Measurements from ENCODE around the gene GBA3. TPM values are rescaled to one million over a fixed set of nuclear protein-coding genes. Genes with fewer than 3 reads are reported as not detected.

Gene GBA3
- total RNA-seq, 1 donor from 2014 or later = 0.63 TPM

DNA sequence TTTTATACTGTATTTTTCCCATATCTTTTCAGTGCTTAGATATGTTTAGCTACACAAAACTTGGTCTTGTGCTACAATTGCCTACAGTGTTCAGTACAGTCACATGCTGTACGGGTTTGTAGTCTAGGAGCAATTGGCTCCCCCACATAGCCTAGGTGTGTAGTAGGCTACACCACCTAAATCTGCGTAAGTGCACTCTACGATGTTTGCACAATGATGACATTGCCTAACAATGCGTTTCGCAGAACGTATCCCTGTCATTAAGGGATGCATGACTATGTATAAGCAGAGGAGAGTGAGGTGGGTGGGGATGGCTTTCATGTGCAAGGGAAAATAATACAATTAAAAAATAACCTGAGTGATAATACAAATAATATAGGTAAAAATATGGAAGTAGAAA is 131.4 kb downstream of the GBA3 start:
- no peak for DNase-seq (ENCODE audit: low read depth)
- H3K4me3 ChIP-seq (ENCODE audit: low read depth, low read length) = no peak overlapping the region
- TF ChIP-seq, protein P1, sequence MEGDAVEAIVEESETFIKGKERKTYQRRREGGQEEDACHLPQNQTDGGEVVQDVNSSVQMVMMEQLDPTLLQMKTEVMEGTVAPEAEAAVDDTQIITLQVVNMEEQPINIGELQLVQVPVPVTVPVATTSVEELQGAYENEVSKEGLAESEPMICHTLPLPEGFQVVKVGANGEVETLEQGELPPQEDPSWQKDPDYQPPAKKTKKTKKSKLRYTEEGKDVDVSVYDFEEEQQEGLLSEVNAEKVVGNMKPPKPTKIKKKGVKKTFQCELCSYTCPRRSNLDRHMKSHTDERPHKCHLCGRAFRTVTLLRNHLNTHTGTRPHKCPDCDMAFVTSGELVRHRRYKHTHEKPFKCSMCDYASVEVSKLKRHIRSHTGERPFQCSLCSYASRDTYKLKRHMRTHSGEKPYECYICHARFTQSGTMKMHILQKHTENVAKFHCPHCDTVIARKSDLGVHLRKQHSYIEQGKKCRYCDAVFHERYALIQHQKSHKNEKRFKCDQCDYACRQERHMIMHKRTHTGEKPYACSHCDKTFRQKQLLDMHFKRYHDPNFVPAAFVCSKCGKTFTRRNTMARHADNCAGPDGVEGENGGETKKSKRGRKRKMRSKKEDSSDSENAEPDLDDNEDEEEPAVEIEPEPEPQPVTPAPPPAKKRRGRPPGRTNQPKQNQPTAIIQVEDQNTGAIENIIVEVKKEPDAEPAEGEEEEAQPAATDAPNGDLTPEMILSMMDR (conservative IDR thresholded peaks at IDR 0.05; ENCODE audit: low read depth, low read length) = no peak

DNA sequence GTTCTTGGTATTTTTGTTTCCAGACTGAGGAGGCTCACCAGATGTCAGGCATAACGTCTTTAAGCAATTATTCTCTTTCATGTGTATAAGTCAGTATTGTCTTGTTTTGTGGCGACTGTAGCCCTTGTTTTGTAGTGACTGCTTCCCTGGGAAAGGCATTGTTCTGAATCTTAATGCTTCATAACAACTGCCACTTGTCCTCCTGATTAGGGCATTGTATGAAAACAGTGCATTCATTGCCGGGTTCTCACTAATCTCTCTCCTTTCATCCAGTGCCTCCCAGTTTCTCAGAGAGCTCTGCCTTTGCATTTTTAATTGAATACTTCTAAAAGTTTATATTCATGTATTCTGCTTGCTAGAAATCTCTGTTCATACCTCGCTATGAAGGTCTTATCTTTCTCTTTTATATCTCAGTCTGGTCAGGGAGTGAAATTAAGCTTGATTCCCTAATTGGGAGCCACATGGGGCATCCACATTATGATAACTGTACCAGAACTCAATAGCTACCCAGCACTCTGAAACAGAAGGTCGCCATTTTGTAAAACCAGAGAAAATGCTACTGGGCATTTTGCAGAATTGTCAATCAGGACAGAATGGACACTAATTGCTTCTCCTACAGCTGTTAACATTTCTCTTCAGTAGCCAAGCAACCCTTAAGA is 149.8 kb downstream of the GBA3 start:
- H3K4me3 ChIP-seq (ENCODE audit: low read depth, low read length) = no peak overlapping the region
- TF ChIP-seq, protein P1 (conservative IDR thresholded peaks at IDR 0.05; ENCODE audit: low read depth, low read length) = no peak
- DNase-seq (ENCODE audit: low read depth) = no peak

- H3K4me3 ChIP-seq (ENCODE audit: low read depth, low read length) = no peak overlapping the region
- DNase-seq (ENCODE audit: low read depth) = no peak
- TF ChIP-seq, protein P1 (conservative IDR thresholded peaks at IDR 0.05; ENCODE audit: low read depth, low read length) = no peak
Observed at GRCh38 chr4:22848332-22848731, 155.6 kb downstream of the GBA3 start.

DNA sequence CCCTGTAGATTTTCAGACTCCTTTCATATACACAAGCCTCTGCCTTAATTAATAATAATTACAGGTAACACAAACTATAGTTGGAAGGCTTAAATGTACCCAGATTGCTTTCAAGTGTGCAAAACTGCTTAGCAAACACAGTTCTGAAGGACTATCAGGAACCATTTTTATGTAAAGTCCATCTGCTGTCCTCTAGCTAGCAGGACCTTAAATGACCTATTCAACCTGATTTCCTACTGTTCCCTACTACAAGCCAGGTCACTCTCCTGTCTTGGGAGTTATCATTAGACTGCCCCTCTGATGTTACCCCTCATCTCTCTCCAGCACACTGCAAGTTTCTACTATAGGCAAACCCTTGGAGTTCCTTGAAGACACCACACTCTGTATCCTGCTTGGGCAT is 157.3 kb downstream of the GBA3 start:
- TF ChIP-seq, protein P1 (conservative IDR thresholded peaks at IDR 0.05; ENCODE audit: low read depth, low read length) = no peak
- no peak for DNase-seq (ENCODE audit: low read depth)
- H3K4me3 ChIP-seq (ENCODE audit: low read depth, low read length) = no peak overlapping the region

- H3K4me3 ChIP-seq (ENCODE audit: low read depth, low read length) = no peak overlapping the region
- TF ChIP-seq, protein P1 (conservative IDR thresholded peaks at IDR 0.05; ENCODE audit: low read depth, low read length) = no peak
- no peak for DNase-seq (ENCODE audit: low read depth)
Observed at GRCh38 chr4:22850630-22851029, 157.9 kb downstream of the GBA3 start.

GRCh38 chr4:22857411-22857810 is 164.7 kb downstream of the GBA3 start:
- DNase-seq (ENCODE audit: low read depth) = no peak
- no peak overlapping the region for H3K4me3 ChIP-seq (ENCODE audit: low read depth, low read length)
- TF ChIP-seq, protein P1 (conservative IDR thresholded peaks at IDR 0.05; ENCODE audit: low read depth, low read length) = no peak

- no peak for DNase-seq (ENCODE audit: low read depth)
- TF ChIP-seq, protein P1 (conservative IDR thresholded peaks at IDR 0.05; ENCODE audit: low read depth, low read length) = no peak
- H3K4me3 ChIP-seq (ENCODE audit: low read depth, low read length) = no peak overlapping the region
Observed at GRCh38 chr4:22859318-22859717, 166.6 kb downstream of the GBA3 start.

Data from epithelial cell of proximal tubule (primary cell).